ENCODE measurements around the gene SUMO4.

The SUMO4 gene

GRCh38 chr6:149389509-149390297 is 10.4 kb upstream of the SUMO4 start:
- no peak for DNase-seq (ENCODE audit: extremely low read depth in 1 of 2, low read depth in 1 of 2)

- no peak for DNase-seq (ENCODE audit: extremely low read depth in 1 of 2, low read depth in 1 of 2)
Observed at GRCh38 chr6:149392093-149392492, 8.0 kb upstream of the SUMO4 start.

DNA sequence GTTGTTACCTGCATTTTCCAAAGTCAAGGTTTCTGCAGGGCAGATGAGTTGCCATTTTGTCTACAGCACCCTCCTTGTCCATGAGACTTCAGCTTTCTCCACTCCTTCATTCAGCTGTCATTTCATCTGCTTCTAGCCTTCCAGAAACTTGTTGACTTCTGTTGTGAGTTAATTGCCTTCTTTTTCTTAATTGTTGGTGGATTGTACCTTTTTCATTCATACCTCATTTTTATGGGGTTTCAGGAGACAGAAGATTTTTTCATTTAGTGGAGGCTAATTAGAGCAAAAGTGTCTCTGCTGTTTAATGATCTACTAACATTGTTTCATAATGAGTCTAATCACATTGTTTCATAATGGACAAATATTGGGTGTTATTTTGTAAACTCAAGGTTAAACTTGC is 7.5 kb upstream of the SUMO4 start:
- DNase-seq (ENCODE audit: extremely low read depth in 1 of 2, low read depth in 1 of 2) = no peak

DNA sequence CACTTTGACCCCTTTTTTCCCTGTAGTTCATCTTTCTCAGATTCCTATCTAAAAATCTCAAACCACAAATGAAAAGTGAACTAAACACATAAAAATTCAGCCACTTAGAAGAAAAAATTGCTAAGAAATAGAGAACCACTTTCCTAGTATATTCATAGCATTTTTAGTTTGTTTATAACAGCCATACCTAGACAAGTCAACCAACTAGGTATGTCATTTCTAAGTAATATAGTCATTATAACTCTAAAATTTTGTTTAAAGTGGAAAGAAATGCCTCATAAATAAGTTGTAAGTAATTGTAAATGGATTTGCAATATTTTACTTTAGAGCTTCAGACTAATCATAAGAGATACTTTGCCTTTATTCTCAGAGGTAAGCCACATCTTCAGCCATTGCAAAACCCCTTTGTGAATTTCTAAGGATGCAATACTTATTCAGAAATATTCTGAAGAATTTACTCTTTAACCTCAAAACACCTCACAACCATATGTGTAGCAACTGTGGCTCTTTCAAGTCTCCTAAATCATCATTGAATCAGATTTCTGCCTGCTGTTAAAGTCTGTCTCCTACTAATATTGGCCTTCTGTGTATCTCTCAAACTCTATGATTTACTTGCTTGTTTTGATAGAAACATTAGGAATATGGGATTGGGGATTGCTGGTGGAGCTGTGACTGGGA is 6.9 kb upstream of the SUMO4 start:
- no peak for DNase-seq (ENCODE audit: extremely low read depth in 1 of 2, low read depth in 1 of 2)

GRCh38 chr6:149395185-149395584 is 4.9 kb upstream of the SUMO4 start:
- no peak for DNase-seq (ENCODE audit: extremely low read depth in 1 of 2, low read depth in 1 of 2)

DNA sequence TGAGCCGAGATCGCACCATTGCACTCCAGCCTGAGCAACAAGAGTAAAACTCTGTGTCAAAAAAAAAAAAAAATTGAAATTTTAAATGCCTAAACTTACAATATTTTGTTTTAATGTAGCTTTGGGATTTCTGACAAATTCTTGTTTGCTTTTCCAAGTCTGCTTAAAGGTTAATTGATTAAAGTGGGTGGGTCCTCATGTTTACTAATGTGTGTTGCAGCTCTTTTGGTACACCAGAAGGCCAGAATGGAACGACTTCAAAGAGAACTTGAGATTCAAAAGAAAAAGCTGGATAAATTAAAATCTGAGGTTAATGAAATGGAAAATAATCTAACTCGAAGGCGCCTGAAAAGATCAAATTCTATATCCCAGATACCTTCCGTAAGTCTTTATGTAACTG is 2.7 kb upstream of the SUMO4 start:
- no peak for DNase-seq (ENCODE audit: extremely low read depth in 1 of 2, low read depth in 1 of 2)

- no peak for DNase-seq (ENCODE audit: extremely low read depth in 1 of 2, low read depth in 1 of 2)
Observed at GRCh38 chr6:149403534-149403933, 3.5 kb downstream of the SUMO4 start.

GRCh38 chr6:149405823-149406765 is 6.0 kb downstream of the SUMO4 start:
- DNase-seq (ENCODE audit: extremely low read depth in 1 of 2, low read depth in 1 of 2) = no peak

- DNase-seq (ENCODE audit: extremely low read depth in 1 of 2, low read depth in 1 of 2) = no peak
Observed at GRCh38 chr6:149409617-149410016, 9.6 kb downstream of the SUMO4 start.

- no peak for DNase-seq (ENCODE audit: extremely low read depth in 1 of 2, low read depth in 1 of 2)
Observed at GRCh38 chr6:149410557-149410956, 10.5 kb downstream of the SUMO4 start.

- DNase-seq (ENCODE audit: extremely low read depth in 1 of 2, low read depth in 1 of 2) = no peak
Observed at GRCh38 chr6:149414009-149414408, 13.9 kb downstream of the SUMO4 start.

- no peak for DNase-seq (ENCODE audit: extremely low read depth in 1 of 2, low read depth in 1 of 2)
Observed at GRCh38 chr6:149414821-149415220, 14.8 kb downstream of the SUMO4 start.

GRCh38 chr6:149419696-149420404 is 19.8 kb downstream of the SUMO4 start:
- no peak for DNase-seq (ENCODE audit: extremely low read depth in 1 of 2, low read depth in 1 of 2)

DNA sequence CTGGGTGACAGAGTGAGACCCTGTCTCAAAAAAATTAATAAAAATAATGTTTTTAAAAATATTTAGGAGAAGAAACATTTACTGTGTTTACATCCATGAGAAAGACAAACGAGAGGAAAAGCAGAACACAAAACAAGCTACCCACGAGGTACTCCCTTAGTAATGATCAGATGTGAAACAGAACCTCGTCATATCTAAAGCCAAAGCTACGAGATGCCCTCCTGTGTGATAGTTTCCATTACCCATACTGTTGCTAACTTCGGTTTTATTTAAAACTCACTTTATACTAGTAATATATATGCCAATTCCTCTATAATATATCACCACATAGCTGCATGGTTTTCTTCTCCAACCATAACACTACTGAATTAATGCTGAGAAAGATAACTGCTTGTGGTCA is 21.1 kb downstream of the SUMO4 start:
- DNase-seq (ENCODE audit: extremely low read depth in 1 of 2, low read depth in 1 of 2) = no peak

- DNase-seq (ENCODE audit: extremely low read depth in 1 of 2, low read depth in 1 of 2) = no peak
Observed at GRCh38 chr6:149422581-149422980, 22.5 kb downstream of the SUMO4 start.

GRCh38 chr6:149423964-149424440 is 23.9 kb downstream of the SUMO4 start:
- DNase-seq (ENCODE audit: extremely low read depth in 1 of 2, low read depth in 1 of 2) = no peak

GRCh38 chr6:149425224-149425623 is 25.2 kb downstream of the SUMO4 start:
- DNase-seq (ENCODE audit: extremely low read depth in 1 of 2, low read depth in 1 of 2) = no peak

- no peak for DNase-seq (ENCODE audit: extremely low read depth in 1 of 2, low read depth in 1 of 2)
Observed at GRCh38 chr6:149425754-149426153, 25.7 kb downstream of the SUMO4 start.

DNA sequence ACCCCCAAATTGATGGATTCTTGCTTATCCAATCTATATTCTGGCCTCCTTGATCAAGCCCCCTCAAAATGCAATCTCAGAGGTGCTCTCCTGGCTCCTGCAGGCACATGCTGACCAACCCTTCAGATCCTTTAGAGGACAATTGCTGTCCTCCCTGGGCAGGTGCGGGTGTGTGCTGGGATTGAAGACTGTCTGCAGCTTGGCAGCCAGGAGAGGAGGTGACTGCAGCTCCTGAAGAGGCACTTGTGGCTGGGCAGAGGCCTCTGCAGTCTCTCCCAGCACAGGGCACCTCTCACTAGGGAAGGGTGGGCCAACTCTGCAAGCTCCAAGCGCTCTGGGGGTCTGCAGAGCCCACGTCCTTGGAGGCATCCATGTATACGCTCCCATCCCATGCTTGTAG is 28.5 kb downstream of the SUMO4 start:
- no peak for DNase-seq (ENCODE audit: extremely low read depth in 1 of 2, low read depth in 1 of 2)

All from activated CD8-positive, alpha-beta memory T cell treated with anti-CD3 and anti-CD28 coated beads for 1 hour (primary cell).